ENCODE data around the gene PDGFB.

Gene PDGFB

GRCh38 chr22:39254122-39254521 is 9.3 kb upstream of the PDGFB start:
- DNase-seq (ENCODE audit: low read depth): no peak

DNA sequence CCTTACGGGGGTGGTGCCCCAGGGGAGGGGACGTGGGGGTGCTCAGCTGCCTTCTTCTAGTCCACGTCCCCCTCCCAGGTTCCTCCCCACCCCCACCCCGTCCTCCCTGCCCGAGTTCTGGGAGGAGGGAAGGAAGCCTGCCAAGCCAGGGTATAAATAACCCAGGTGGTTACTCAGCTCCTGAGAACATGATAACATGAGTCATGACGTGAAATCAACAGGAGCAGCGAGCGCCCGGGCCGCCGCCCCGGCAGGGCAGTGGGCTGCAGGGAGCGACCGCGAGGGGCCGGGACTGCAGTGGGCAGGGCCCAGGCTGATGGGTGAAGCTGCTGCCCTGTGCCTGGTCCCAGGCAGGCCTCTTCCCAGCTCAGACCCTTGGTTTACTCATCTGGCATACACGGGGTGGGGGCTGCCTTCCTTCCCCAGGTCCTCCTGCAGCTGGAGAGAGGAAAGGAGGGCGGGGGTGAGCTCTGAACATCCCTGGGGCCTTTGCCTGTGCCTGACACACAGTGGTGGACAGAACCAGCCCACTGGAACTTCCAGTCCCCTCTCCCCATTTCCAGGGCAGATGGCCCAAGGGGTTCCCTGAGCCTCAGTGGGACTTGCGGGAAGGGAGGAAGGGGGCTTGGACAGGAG is 8.8 kb upstream of the PDGFB start:
- DNase-seq (ENCODE audit: low read depth): no peak

DNA sequence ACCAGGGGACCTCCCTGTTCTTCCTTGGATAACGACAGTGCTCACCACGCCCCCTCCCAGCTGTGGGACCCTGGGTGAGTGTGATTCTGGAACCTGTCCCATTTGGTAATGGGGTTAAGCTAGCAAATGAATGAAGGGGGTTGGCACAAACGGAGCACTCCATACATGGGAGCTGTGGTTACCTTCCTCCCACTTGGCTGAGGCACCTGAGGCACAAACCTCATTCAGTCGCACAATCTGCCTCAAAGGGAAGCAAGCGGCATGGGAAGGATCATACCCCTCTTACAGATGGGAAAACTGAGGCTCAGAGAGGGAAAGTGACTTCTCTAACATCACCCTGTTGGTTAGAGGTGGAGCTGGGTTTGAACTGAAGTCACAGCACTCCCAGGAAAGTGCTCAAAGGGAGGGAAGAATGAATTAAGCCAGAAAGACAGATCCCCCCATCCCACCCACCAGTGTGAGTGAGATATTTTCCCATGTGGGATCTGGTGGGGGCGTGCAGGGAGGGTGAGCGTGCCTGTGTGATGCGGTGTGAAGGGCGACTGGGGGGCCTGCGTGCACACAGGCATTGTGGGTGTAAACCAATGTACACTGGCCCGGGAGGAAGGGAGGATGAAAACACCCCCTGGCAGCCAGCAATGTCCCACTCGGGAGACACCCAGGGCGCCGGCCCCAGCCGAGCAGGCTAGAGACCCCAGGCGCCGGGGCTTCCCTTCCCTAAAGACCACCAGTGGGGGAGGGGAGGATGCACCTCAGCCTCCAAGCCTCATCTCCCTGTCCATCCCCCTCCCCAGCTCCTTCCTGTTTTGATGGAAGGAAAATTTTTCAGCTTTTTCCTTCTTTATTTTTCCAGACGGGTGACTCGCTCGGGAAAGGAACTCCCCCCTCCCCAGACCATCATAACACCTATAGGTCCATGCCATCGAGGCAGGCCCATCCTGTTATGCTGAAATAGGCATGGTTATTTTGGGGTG is 8.0 kb upstream of the PDGFB start:
- DNase-seq (ENCODE audit: low read depth): no peak

DNA sequence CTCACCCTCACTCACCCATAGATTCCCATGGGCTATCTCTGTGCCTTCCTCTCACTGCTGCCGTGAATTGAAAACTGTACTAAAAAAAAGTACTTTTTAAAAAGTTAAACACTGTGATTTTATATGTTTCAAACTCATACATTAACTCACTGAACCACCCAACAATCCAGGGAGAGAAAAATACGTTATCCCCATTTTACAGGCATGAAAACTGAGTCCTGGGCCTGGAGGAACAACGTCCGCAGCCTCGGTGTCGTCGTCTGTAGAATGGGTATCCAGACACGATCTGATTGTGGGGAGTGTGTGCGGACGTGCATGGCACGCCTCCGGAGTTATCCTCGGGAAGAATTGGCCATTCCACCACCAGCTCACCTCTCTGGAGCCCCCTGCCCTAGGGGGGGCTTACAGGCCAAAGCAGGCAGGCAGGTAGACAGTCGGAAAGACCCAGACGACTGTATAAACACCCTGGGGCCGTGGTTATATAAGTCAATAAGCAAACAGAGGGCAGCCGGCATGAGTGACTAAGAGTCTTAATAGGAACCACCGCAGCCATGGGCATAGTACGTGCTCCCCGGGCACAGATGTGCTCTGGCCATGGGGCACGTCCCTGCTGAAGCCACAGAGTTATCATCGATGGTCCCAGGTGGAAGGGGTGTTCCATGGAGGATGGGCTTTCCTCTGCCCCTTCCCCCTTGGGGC is 7.1 kb upstream of the PDGFB start:
- no peak for DNase-seq (ENCODE audit: low read depth)

DNA sequence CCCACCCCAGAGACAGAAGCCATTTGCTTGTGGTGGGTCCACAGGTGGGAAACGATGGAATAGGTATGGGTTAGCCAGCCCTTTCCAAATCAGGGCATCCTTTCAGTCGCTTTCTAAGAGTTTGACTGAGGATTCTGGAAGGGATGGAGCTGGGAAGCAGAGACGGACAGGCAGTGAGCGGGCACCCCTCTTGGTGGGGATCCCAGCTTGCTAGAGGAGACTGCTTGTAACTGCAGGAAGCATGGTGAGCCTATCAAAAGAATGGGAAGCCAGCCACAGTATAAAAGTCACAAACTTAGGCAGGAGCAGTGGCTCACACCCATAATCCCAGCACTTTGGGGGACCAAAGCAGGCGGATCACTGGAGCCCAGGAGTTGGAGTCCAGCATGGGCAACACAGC is 6.1 kb upstream of the PDGFB start:
- no peak for DNase-seq (ENCODE audit: low read depth)

GRCh38 chr22:39250131-39250530 is 5.3 kb upstream of the PDGFB start:
- no peak for DNase-seq (ENCODE audit: low read depth)

GRCh38 chr22:39249086-39249704 is 4.4 kb upstream of the PDGFB start:
- no peak for DNase-seq (ENCODE audit: low read depth)

GRCh38 chr22:39248254-39248653 is 3.5 kb upstream of the PDGFB start:
- no peak for DNase-seq (ENCODE audit: low read depth)

- no peak for DNase-seq (ENCODE audit: low read depth)
These were observed 2.6 kb upstream of the PDGFB start for GRCh38 chr22:39247361-39247760.

GRCh38 chr22:39246690-39247332 is 2.0 kb upstream of the PDGFB start:
- DNase-seq (ENCODE audit: low read depth): no peak

DNA sequence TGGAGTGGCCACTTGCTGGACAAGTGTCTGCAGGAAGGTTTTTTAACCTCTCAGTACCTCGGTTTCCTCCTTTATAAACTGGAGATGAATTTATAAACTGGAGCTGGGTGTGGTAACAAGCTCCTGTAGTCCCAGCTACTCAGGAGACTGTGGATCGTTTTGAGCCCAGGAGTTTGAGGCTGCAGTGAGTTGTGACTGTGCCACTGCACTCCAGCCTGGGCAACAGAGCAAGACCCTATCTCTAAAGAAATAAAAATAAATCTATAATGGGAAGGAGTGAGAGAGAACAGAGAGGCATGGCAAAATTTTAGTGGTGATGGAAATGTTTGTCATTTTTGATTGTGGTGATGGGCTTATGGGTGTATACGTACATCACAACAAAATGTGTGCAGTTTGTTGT is 1.4 kb upstream of the PDGFB start:
- no peak for DNase-seq (ENCODE audit: low read depth)

GRCh38 chr22:39245130-39246039 is 603 bp upstream of the PDGFB start:
- DNase-seq (ENCODE audit: low read depth): no peak

- DNase-seq (ENCODE audit: low read depth): no peak
These were observed 666 bp downstream of the PDGFB start for GRCh38 chr22:39244136-39244495.

DNA sequence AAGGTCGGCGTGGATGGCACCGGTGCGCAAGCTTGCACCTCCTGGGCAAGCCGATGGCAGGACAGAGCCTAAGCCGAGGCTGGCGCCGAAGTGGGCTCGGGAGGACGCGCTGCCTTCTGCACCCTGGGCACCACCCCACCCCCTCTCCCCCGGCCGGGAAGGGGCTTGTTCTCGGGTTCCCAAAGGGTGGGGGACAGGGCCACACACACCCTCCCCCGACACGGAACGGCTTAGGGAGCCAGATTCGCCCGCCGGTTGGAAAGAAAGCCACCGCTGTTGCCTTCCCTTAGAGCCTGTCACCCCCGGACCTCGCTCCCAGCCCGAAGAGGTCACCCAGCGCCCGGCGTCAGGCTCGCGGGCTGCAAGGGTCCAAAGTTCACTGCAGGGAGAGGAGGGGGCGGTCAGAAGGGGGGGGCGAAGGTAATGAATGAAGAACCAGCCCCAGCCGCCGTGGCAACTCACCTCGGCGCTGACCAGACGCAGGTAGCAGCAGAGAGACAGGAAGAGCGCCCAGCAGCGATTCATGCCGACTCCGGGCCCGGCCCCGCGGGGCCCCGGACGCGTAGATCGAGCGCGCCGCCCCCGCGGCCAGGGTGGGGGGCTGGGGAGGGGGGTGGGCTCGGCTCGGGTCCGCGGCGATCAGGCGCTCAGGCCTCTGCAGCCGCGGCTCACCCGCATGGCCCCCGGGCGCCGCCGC is 1.2 kb downstream of the PDGFB start:
- DNase-seq (ENCODE audit: low read depth): no peak

DNA sequence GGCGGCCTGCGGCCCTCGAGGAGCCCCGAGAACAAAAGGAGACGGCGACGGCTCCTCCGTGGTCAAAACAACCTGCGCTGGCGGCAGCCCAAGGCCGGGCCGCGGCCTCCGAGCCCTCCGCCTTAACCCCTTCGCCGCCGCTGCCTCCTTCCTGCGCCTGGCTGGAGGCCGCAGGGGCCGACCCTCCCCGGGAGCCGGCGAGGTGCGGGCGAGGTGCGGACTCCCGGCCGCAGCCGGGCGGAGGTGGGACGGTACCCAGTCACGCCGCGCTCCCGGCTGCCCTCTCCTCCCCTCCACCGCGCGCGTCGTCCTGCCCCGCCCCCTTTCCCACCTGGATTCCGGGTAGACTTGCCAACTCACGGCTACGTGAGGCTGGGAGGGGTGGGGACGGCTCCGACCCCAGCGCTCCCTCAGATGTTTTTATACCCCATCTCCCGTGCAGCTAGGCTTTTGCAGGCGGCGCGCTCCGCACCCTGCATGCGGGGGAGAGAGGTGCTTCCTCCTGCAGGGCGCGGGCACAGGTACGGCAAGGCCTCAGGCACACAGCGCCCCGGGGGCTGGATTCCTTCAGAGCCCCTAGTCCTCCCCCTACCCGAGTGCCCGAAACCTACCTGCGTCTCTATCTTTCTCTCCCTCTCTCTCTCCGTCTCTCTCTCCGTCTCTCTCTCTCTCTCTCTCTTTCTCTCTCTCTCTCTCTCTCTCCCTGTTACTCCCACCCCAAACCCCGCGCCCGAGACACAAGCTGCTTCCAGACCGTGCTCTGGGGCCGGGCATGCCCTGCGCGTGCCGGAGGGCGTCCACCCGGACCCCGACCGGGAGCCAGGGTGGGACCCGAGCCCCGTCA is 2.0 kb downstream of the PDGFB start:
- no peak for DNase-seq (ENCODE audit: low read depth)

DNA sequence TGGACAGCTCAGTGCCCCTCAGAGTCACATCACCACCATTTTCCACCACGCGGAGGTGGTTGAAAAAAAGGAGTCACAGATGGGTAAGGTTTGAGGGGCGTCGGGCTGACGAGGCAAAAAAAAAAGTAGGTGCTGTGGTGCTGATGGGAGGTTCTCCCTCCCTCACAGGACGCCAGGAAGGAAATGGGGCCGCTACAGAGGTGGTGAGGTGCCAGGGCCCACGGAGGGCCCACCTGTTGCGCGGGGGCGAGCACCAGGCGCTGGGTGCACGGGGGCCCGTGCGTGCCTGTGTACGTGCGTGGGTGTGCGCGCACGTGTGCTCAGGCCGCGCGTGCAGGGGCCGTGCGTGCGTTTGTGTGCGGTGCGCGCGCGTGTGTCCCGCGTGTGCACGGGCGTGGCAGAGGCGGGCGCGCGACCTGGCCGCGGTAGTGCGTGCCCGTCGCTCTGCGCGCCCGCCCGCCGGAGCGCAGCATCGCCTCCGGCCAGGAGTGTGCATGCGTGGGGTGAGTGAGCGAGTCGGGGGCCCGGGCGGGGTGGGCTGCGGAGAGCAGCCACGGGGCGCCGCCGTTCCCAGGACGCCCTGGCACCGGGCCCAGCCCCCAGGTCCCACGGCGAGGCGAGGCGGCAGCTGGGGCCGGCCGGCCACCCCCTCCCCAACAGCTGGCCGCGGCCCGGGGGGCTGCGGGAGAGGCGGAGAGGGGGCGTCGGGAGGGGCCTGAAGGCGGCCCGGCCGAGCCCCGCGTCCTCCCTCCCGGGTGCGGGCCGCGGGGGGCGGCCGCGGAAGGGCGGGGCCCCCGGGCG is 2.8 kb downstream of the PDGFB start:
- no peak for DNase-seq (ENCODE audit: low read depth)

- DNase-seq (ENCODE audit: low read depth): no peak
These were observed 3.7 kb downstream of the PDGFB start for GRCh38 chr22:39240831-39241793.

Measured in stimulated activated CD8-positive, alpha-beta memory T cell treated with anti-CD3 and anti-CD28 coated beads, Interleukin-7, amount 100 ng/mL, for 24 hours (primary cell).